Endodermal cell (in vitro differentiated cells): ENCODE results near the gene SOX12. TPM values are rescaled to one million over a fixed set of nuclear protein-coding genes. Genes with fewer than 3 reads are reported as not detected.

Experiments
- DNase-seq: peaks from one replicate; pipeline ENCODE4 v3.0.0-alpha.2; 2017
- H3K27ac ChIP-seq: 2 replicates; pipeline ENCODE4 v1.5.1; 2013; ENCODE audit warnings: mild to moderate bottlenecking, low read depth, low read length, moderate library complexity
- H3K27me3 ChIP-seq: 2 replicates; pipeline ENCODE4 v1.6.1; 2013; ENCODE audit warnings: mild to moderate bottlenecking, low read length, moderate library complexity; ENCODE audit not compliant: insufficient read depth, control insufficient read depth, poor library complexity, severe bottlenecking
- H3K36me3 ChIP-seq: 2 replicates; pipeline ENCODE4 v1.7.0; 2013; ENCODE audit warnings: mild to moderate bottlenecking, low read length, moderate library complexity; ENCODE audit not compliant: control insufficient read depth, insufficient read depth
- H3K4me1 ChIP-seq: one replicate; pipeline ENCODE4 v1.7.0; 2013; ENCODE audit warnings: low read length; ENCODE audit not compliant: control insufficient read depth, insufficient read depth
- H3K4me3 ChIP-seq: 2 replicates; pipeline ENCODE4 v1.5.1; 2013; ENCODE audit warnings: mild to moderate bottlenecking, low read length, moderate library complexity
- H3K9ac ChIP-seq: 2 replicates; pipeline ENCODE4 v1.6.1; 2013; ENCODE audit warnings: mild to moderate bottlenecking, low read length, moderate library complexity; ENCODE audit not compliant: poor library complexity, severe bottlenecking; ENCODE audit errors: extremely low read depth
- H3K9me3 ChIP-seq: 2 replicates; pipeline ENCODE4 v1.6.1; 2013; ENCODE audit warnings: mild to moderate bottlenecking, low read length, moderate library complexity; ENCODE audit not compliant: control insufficient read depth
- H3K27ac Mint-ChIP-seq: 2 replicates; pipeline ENCODE4 v1.8.0; 2020; ENCODE audit warnings: mixed read lengths
- H3K27me3 Mint-ChIP-seq: 2 replicates; pipeline ENCODE4 v1.8.0; 2021; ENCODE audit warnings: mild to moderate bottlenecking, mixed read lengths; ENCODE audit not compliant: insufficient read depth
- H3K36me3 Mint-ChIP-seq: 2 replicates; pipeline ENCODE4 v1.8.0; 2020; ENCODE audit warnings: low read depth, mixed read lengths
- H3K4me1 Mint-ChIP-seq: 2 replicates; pipeline ENCODE4 v1.8.0; 2020; ENCODE audit warnings: mixed read lengths
- H3K4me3 Mint-ChIP-seq: 2 replicates; pipeline ENCODE4 v1.8.0; 2020; ENCODE audit warnings: mild to moderate bottlenecking, moderate library complexity, mixed read lengths
- H3K9me3 Mint-ChIP-seq: 2 replicates; pipeline ENCODE4 v1.8.0; 2020; ENCODE audit warnings: mild to moderate bottlenecking, mixed read lengths
- WGBS, 2 experiments: methylation state at CpG; one replicate each; pipeline versions ENCODE4 v1.1.5 to v1.1.7; 2013; ENCODE audit warnings: missing lambda C conversion rate in 2 of 2, mixed read lengths in 1 of 2; ENCODE audit not compliant: insufficient coverage in 1 of 2, insufficient read length in 1 of 2; 5-methylcytosine and 5-hydroxymethylcytosine counted together
- total RNA-seq, 2 donors: library from RNA; stranded (reverse); fragmentation: NEBNext Ultra II Directional in 1 of 2; extraction: Animal tissue kit (Norgen Biotek cat#: 25700) in 1 of 2; gene quantifications; 2 replicates in 1 of 2; 3 replicates in 1 of 2; pipeline ENCODE4 v1.2.1, GENCODE V29; 2021
- TF ChIP-seq, protein P1 (sequence below): fragments of 200-600 bp; sonication (generic); conservative IDR thresholded peaks from 2 replicates; pipeline ENCODE4 v1.5.0; 2021; ENCODE audit warnings: antibody characterized with exemption, mild to moderate bottlenecking

The SOX12 gene
- total RNA-seq, 2 donors from 2014 or later = 71.4 to 81.7 TPM

DNA sequence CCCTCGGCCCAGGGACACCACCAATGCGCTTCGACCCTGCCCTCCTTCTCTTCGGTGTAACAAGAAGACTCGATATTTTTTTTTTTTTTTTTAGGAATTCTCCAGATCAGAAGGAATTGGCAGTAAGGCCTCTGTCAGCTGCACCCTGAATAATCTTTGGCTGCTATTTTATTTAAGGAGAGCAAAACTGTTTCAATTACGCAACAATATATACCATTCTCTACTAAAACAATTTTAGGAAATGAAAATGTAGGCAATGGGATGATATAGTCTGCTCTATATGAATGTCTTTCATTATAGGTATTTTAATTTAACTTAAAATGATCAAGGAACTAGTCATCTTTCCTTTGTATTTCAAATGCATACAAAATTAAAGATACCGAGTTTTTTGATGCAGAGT, 14.7 kb upstream of the SOX12 start:
- TF ChIP-seq, protein P1, sequence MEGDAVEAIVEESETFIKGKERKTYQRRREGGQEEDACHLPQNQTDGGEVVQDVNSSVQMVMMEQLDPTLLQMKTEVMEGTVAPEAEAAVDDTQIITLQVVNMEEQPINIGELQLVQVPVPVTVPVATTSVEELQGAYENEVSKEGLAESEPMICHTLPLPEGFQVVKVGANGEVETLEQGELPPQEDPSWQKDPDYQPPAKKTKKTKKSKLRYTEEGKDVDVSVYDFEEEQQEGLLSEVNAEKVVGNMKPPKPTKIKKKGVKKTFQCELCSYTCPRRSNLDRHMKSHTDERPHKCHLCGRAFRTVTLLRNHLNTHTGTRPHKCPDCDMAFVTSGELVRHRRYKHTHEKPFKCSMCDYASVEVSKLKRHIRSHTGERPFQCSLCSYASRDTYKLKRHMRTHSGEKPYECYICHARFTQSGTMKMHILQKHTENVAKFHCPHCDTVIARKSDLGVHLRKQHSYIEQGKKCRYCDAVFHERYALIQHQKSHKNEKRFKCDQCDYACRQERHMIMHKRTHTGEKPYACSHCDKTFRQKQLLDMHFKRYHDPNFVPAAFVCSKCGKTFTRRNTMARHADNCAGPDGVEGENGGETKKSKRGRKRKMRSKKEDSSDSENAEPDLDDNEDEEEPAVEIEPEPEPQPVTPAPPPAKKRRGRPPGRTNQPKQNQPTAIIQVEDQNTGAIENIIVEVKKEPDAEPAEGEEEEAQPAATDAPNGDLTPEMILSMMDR = no peak
- Histone ChIP-seq H3K27ac (peak overlapping the region; percentile 36), H3K9me3 (no peaks in the 10 kb centered on the region), H3K4me3 (peak overlapping the region; percentile 86), H3K4me1 (no peaks in the 10 kb centered on the region), H3K36me3 (no peaks in the 10 kb centered on the region), H3K9ac (no peak overlapping the region), H3K27me3 (no peaks in the 10 kb centered on the region)
- Mint-ChIP-seq H3K27ac (peak overlapping the region; percentile 92), H3K36me3 (no peaks in the 10 kb centered on the region), H3K9me3 (no peaks in the 10 kb centered on the region), H3K27me3 (peaks cover 2% of the 10 kb centered on the region), H3K4me3 (peak overlapping the region; percentile 66), H3K4me1 (peaks cover 11% of the 10 kb centered on the region)
- DNase-seq = no peak
- 0 to 7% methylated on average over 5 to 6 of the region's 7 CpGs for WGBS, 2 experiments

DNA sequence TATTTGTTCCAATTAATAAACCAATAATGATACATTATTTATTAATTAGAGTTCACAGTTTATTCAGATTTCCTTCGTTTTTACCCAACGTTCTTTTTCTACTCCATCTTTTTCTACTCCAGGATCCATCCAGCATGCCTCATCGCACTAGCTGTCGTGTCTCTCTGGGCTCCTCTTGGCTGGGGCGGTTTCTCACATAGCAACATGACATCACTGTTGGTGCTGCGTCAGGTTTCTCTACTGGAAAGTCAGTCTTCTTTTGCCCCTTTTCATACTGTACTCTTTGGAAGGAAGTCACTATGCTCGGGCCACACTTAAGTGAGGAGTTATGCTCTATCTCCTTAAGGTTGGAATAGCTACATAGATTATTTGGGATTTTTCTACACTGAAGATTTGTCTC, 13.7 kb upstream of the SOX12 start:
- Mint-ChIP-seq H3K36me3 (no peaks in the 10 kb centered on the region), H3K27me3 (no peaks in the 10 kb centered on the region), H3K4me1 (peaks cover 11% of the 10 kb centered on the region), H3K4me3 (no peak overlapping the region), H3K27ac (no peak overlapping the region), H3K9me3 (no peaks in the 10 kb centered on the region)
- Histone ChIP-seq H3K4me1 (no peaks in the 10 kb centered on the region), H3K9ac (no peak overlapping the region), H3K36me3 (no peaks in the 10 kb centered on the region), H3K27me3 (no peaks in the 10 kb centered on the region), H3K27ac (no peak overlapping the region), H3K4me3 (no peak overlapping the region), H3K9me3 (no peaks in the 10 kb centered on the region)
- TF ChIP-seq, protein P1 = no peak
- no peak for DNase-seq
- WGBS, 2 experiments = 92 to 96% methylated on average over 5 to 7 of the region's 7 CpGs

DNA sequence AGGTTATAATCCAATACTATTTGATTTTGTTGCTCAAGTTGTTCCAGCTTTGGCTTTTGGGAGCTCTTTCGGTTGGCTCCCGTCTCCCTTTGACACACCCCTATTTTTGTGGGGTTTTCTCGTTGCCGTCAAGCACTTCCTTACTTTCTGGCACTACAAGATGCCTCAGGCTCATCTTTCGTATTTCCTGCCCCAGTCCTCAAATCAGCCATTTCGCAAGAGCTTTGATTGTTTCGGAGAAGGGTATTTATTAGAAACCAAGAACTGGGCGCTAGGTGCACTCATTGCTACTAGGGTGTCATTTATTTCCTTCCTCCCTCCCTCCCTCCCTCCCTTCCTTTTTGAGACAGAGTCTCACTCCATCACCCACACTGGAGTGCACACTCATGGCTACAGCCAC, 13.3 kb upstream of the SOX12 start:
- no peaks in the 10 kb centered on the region for H3K27me3 Mint-ChIP-seq
- Histone ChIP-seq H3K36me3 (no peaks in the 10 kb centered on the region), H3K27me3 (no peaks in the 10 kb centered on the region), H3K4me1 (no peaks in the 10 kb centered on the region), H3K27ac (no peak overlapping the region), H3K4me3 (no peak overlapping the region), H3K9me3 (no peaks in the 10 kb centered on the region), H3K9ac (no peak overlapping the region)
- WGBS, 2 experiments = 97 to 98% methylated on average over 6 to 8 of the region's 8 CpGs
- H3K4me3 Mint-ChIP-seq = no peak overlapping the region
- H3K27ac Mint-ChIP-seq = no peak overlapping the region
- DNase-seq = no peak
- H3K4me1 Mint-ChIP-seq = peaks cover 11% of the 10 kb centered on the region
- H3K9me3 Mint-ChIP-seq = no peaks in the 10 kb centered on the region
- peaks cover 2% of the 10 kb centered on the region for H3K36me3 Mint-ChIP-seq
- TF ChIP-seq, protein P1 = no peak
